IPS-18c (cell line): ENCODE data around the gene DNAJC16.
"Not testable (repeated sequence)": the region's sequence is repeated elsewhere in the genome, so short reads cannot be mapped to it uniquely, and the experiment has no call there.

ENCODE experiments used
- H3K4me3 ChIP-seq: 2 replicates; pipeline ENCODE4 v1.7.0; 2013; ENCODE audit warnings: low read depth, mild to moderate bottlenecking, low read length, moderate library complexity; ENCODE audit not compliant: insufficient read depth
- H3K9me3 ChIP-seq: one replicate; pipeline ENCODE4 v1.6.1; 2013; ENCODE audit warnings: mild to moderate bottlenecking, low read length, moderate library complexity; ENCODE audit not compliant: control insufficient read depth, insufficient read depth

The DNAJC16 gene

GRCh38 chr1:15526490-15527339 lies at the start of gene DNAJC16:
DNAJC16 (plus strand) TSS chr1:15526848; CDS start chr1:15529106, 2,258 bp downstream.
- peaks cover 2% of the 10 kb centered on the region for H3K9me3 ChIP-seq
- H3K4me3 ChIP-seq = peak within 1 kb of the TSS; percentile 92

GRCh38 chr1:15476927-15477326 lies 49.7 kb upstream of the DNAJC16 start:
- Histone ChIP-seq H3K9me3 (no peaks in the 10 kb centered on the region), H3K4me3 (no peak overlapping the region)

GRCh38 chr1:15477646-15478212 lies 48.9 kb upstream of the DNAJC16 start:
- Histone ChIP-seq H3K4me3 (no peak overlapping the region), H3K9me3 (no peaks in the 10 kb centered on the region)

GRCh38 chr1:15479654-15480347 lies 46.8 kb upstream of the DNAJC16 start:
- no peak overlapping the region for H3K4me3 ChIP-seq
- no peaks in the 10 kb centered on the region for H3K9me3 ChIP-seq

GRCh38 chr1:15482455-15482854 lies 44.2 kb upstream of the DNAJC16 start:
- not testable (repeated sequence) for H3K4me3 ChIP-seq, H3K9me3 ChIP-seq

- H3K9me3 ChIP-seq, H3K4me3 ChIP-seq: not testable (repeated sequence)
These were observed 43.6 kb upstream of the DNAJC16 start for GRCh38 chr1:15482983-15483543.

GRCh38 chr1:15483971-15484370 lies 42.7 kb upstream of the DNAJC16 start:
- Histone ChIP-seq H3K4me3 (no peak overlapping the region), H3K9me3 (no peaks in the 10 kb centered on the region)

- H3K4me3 ChIP-seq, H3K9me3 ChIP-seq: not testable (repeated sequence)
These were observed 42.2 kb upstream of the DNAJC16 start for GRCh38 chr1:15484443-15484842.

- H3K9me3 ChIP-seq = no peaks in the 10 kb centered on the region
- no peak overlapping the region for H3K4me3 ChIP-seq
These were observed 41.0 kb upstream of the DNAJC16 start for GRCh38 chr1:15485636-15486035.

GRCh38 chr1:15486844-15487610 lies 39.6 kb upstream of the DNAJC16 start:
- H3K9me3 ChIP-seq, H3K4me3 ChIP-seq: not testable (repeated sequence)

GRCh38 chr1:15488371-15488770 lies 38.3 kb upstream of the DNAJC16 start:
- Histone ChIP-seq H3K4me3 (no peak overlapping the region), H3K9me3 (no peaks in the 10 kb centered on the region)

- Histone ChIP-seq H3K4me3 (no peak overlapping the region), H3K9me3 (no peaks in the 10 kb centered on the region)
These were observed 37.5 kb upstream of the DNAJC16 start for GRCh38 chr1:15489052-15489736.

- H3K4me3 ChIP-seq, H3K9me3 ChIP-seq: not testable (repeated sequence)
These were observed 35.6 kb upstream of the DNAJC16 start for GRCh38 chr1:15491010-15491409.

GRCh38 chr1:15492596-15492995 lies 34.1 kb upstream of the DNAJC16 start:
- H3K9me3 ChIP-seq = no peaks in the 10 kb centered on the region
- no peak overlapping the region for H3K4me3 ChIP-seq

GRCh38 chr1:15493869-15494390 lies 32.7 kb upstream of the DNAJC16 start:
- H3K4me3 ChIP-seq = no peak overlapping the region

More at GRCh38 chr1:15493869-15494390, 32.7 kb upstream of the DNAJC16 start:
- no peaks in the 10 kb centered on the region for H3K9me3 ChIP-seq
